HepG2 (cell line): ENCODE results near the gene CES2. TPM values are rescaled to one million over a fixed set of nuclear protein-coding genes. Genes with fewer than 3 reads are reported as not detected.

ENCODE experiments used
- AHR ChIP-seq: IDR thresholded peaks from 2 replicates; pipeline ENCODE4 v1.6.1; 2018; ENCODE audit warnings: missing genetic modification reagents, missing compliant biosample characterization
- ATM ChIP-seq: fragments of 450-650 bp; IDR thresholded peaks from 2 replicates; pipeline ENCODE4 v1.7.1; 2017; ENCODE audit warnings: mild to moderate bottlenecking, borderline replicate concordance
- FLYWCH1 ChIP-seq: sonication (generic); formaldehyde crosslinking; IDR thresholded peaks from 2 replicates; pipeline ENCODE4 v1.8.1; 2023; ENCODE audit warnings: mild to moderate bottlenecking, missing genetic modification reagents
- JUNB ChIP-seq: sonication (generic); formaldehyde crosslinking; IDR thresholded peaks from 2 replicates; pipeline ENCODE4 v1.8.0; 2022; ENCODE audit warnings: missing genetic modification reagents, mild to moderate bottlenecking, borderline replicate concordance
- KDM4B ChIP-seq: sonication (generic); formaldehyde crosslinking; IDR thresholded peaks from 2 replicates; pipeline ENCODE4 v1.4.0; 2020; ENCODE audit warnings: missing genetic modification reagents
- NFYC ChIP-seq: IDR thresholded peaks from 2 replicates; pipeline ENCODE4 v1.6.1; 2016; ENCODE audit warnings: missing genetic modification reagents, missing compliant biosample characterization
- NR0B2 ChIP-seq: sonication (generic); formaldehyde crosslinking; IDR thresholded peaks from 2 replicates; pipeline ENCODE4 v1.4.0; 2020; ENCODE audit warnings: mild to moderate bottlenecking, missing genetic modification reagents
- POLR2AphosphoS5 ChIP-seq: IDR thresholded peaks from 2 replicates; pipeline ENCODE4 v1.6.1; 2012; ENCODE audit warnings: low read depth, low read length
- SOX6 ChIP-seq, 2 experiments: fragments of 450-650 bp in 1 of 2; sonication (generic) in 1 of 2; formaldehyde crosslinking in 1 of 2; IDR thresholded peaks; 2 replicates each; pipeline versions ENCODE4 v1.4.0 to v1.6.1; 2017 to 2020; ENCODE audit warnings: antibody characterized with exemption in 1 of 2, mild to moderate bottlenecking in 1 of 2, missing genetic modification reagents in 1 of 2
- ZBTB43 ChIP-seq: sonication (generic); formaldehyde crosslinking; conservative IDR thresholded peaks from 2 replicates; pipeline ENCODE4 v1.4.0; 2020; ENCODE audit warnings: missing genetic modification reagents
- ZNF138 ChIP-seq: sonication (generic); formaldehyde crosslinking; IDR thresholded peaks from 2 replicates; pipeline ENCODE4 v1.5.0; 2020; ENCODE audit warnings: mild to moderate bottlenecking, low read depth, missing genetic modification reagents
- ZNF460 ChIP-seq: sonication (generic); formaldehyde crosslinking; IDR thresholded peaks from 2 replicates; pipeline ENCODE4 v1.5.1; 2020; ENCODE audit warnings: missing genetic modification reagents, mild to moderate bottlenecking, borderline replicate concordance
- ZNF558 ChIP-seq: sonication (generic); formaldehyde crosslinking; IDR thresholded peaks from 2 replicates; pipeline ENCODE4 v1.9.0; 2022; ENCODE audit warnings: mild to moderate bottlenecking, missing genetic modification reagents, borderline replicate concordance
- ZNF646 ChIP-seq: sonication (generic); formaldehyde crosslinking; IDR thresholded peaks from 2 replicates; pipeline ENCODE4 v1.9.0; 2021; ENCODE audit warnings: mild to moderate bottlenecking, missing genetic modification reagents
- ZNF777 ChIP-seq: sonication (generic); formaldehyde crosslinking; IDR thresholded peaks from 2 replicates; pipeline ENCODE4 v1.4.0; 2020; ENCODE audit warnings: missing genetic modification reagents
- polyA plus RNA-seq, 8 experiments: library from polyadenylated mRNA; depleted of rRNA in 3 of 8; stranded (reverse) in 7 of 8; unstranded in 1 of 8; fragments of >200 nt; fragmentation: Illumina TruSeq in 4 of 8; extraction: Trizol in 4 of 8; gene quantifications; 2 replicates each; pipeline versions ENCODE4 v1.2.1 to v1.2.3, GENCODE V29; 2011 to 2016; ENCODE audit warnings: low read depth in 4 of 8, missing spikeins in 1 of 8, mixed read lengths in 1 of 8; ENCODE audit not compliant: insufficient read depth in 1 of 8
- total RNA-seq, 5 experiments: library from RNA; depleted of rRNA; stranded (reverse); fragments of >200 nt; fragmentation: Illumina TruSeq; extraction: Trizol; gene quantifications; 2 replicates each; pipeline ENCODE4 v1.2.3, GENCODE V29; 2016; ENCODE audit warnings: low read depth in 1 of 5
- TF ChIP-seq, protein P1 (sequence below): sonication (generic); formaldehyde crosslinking; IDR thresholded peaks from 2 replicates; pipeline ENCODE4 v1.8.0; 2022; ENCODE audit warnings: mild to moderate bottlenecking, missing genetic modification reagents, moderate library complexity

Gene CES2
- total and polyA plus RNA-seq, 2 of the 13 experiments (the other 11 are each of a cell fraction or from before 2014, with no cell fraction given) = 50.6 to 63.8 TPM

DNA sequence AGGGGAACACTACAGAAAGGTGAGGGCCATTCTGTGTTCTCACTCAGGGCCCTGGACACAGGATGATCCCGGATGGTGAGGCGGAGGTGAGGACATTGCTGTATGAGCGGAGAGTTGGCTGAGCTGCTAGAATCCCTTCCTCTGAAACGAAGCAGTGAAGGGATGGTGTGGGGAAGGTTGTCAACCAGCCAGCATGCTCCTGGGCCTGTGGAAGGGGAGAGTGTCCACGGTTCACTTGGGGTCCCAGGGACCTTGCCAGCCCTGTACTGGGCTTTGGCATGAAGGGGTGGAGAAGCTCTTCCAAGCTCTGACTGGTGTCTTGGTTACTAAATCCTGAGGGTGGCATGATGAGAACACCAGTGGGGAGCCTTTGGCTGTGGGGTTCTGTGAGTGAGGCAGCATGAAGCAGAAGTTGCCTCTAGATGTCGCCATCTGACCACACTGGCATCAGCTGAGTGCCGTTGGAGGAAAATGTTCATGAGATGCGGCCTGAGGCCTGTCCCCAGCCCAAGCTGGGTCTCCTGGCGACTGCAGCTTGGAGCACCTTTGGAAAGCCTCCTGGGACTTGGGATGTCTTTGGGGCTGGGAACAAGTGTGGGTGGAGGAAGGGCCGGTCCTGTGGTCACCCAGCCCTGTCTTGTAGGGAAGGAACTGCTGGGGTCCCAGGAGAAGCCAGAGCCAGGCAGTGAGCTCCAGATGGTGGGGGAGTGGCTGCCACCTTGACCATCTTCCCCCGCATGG is 40.2 kb upstream of the CES2 start (continued):
- TF ChIP-seq ZNF646 (CRISPR knock-in tag) (no peak), ATM (no peak), ZNF558 (CRISPR knock-in tag) (no peak), ZNF777 (CRISPR knock-in tag) (peak; percentile 70), AHR (no peak), SOX6 (IDR thresholded peaks at IDR 0.05) (no peak), SOX6 (CRISPR knock-in tag; IDR thresholded peaks at IDR 0.05) (no peak), ZNF138 (CRISPR knock-in tag) (no peak), FLYWCH1 (no peak), KDM4B (CRISPR knock-in tag) (no peak), JUNB (CRISPR knock-in tag) (no peak), NFYC (CRISPR knock-in tag) (no peak), POLR2AphosphoS5 (no peak), NR0B2 (CRISPR knock-in tag) (no peak), ZBTB43 (CRISPR knock-in tag) (no peak), ZNF460 (CRISPR knock-in tag) (no peak)
- TF ChIP-seq, protein P1, sequence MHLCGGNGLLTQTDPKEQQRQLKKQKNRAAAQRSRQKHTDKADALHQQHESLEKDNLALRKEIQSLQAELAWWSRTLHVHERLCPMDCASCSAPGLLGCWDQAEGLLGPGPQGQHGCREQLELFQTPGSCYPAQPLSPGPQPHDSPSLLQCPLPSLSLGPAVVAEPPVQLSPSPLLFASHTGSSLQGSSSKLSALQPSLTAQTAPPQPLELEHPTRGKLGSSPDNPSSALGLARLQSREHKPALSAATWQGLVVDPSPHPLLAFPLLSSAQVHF (CRISPR knock-in tag) = no peak
